Esophagus muscularis mucosa (tissue), 3 donors: ENCODE measurements around the gene PSMC6.

Experiments used
- CTCF ChIP-seq, 3 experiments: fragments of 200-600 bp in 2 of 3; fragments of 450-650 bp in 1 of 3; sonication (generic) in 2 of 3; IDR thresholded peaks; one replicate each; pipeline ENCODE4 v1.5.1; 2017 to 2019; ENCODE audit warnings: antibody characterized with exemption in 3 of 3, mild to moderate bottlenecking in 2 of 3, moderate library complexity in 1 of 3
- EP300 ChIP-seq: sonication (generic); formaldehyde crosslinking; IDR thresholded peaks from one replicate; pipeline ENCODE4 v1.6.1; 2017; ENCODE audit warnings: antibody characterized with exemption

GRCh38 chr14:52748647-52749292, 41.8 kb downstream of the PSMC6 start:
- TF ChIP-seq CTCF (IDR thresholded peaks at IDR 0.05) (no peak), EP300 (no peak)
